PC-3 (cell line): ENCODE data around the gene UROD. TPM values are rescaled to one million over a fixed set of nuclear protein-coding genes. Genes with fewer than 3 reads are reported as not detected.

ENCODE experiments used
- ATAC-seq: fragments of 200-7000 bp; cut with Tn5 transposase; 2 replicates; pipeline ENCODE4 v1.9.1; 2020; ENCODE audit warnings: mild to moderate bottlenecking, moderate library complexity
- BruUV-seq: library from RNA; stranded (reverse); fragments of 400-500 nt; replicated peaks from 2 replicates; lab custom pipeline; 2021; lab: Mats Ljungman, UMichigan
- CTCF ChIA-PET: fragments of 300-600 bp; sonication (Branson Sonifier 250); formaldehyde crosslinking; loops from one replicate; lab custom pipeline; 2022; ENCODE audit warnings: antibody characterized with exemption; lab: Charles Lee
- POLR2A ChIA-PET: fragments of 300-600 bp; sonication (Branson Sonifier 250); formaldehyde crosslinking; loops from one replicate; lab custom pipeline; 2022; ENCODE audit warnings: antibody characterized with exemption; ENCODE audit not compliant: unreplicated experiment; lab: Charles Lee
- DNase-seq: peaks from one replicate; pipeline ENCODE4 v3.0.0-alpha.2; 2015
- H2AFZ ChIP-seq: fragments of 300-600 bp; sonication (generic); 2 replicates; pipeline ENCODE4 v1.6.0; 2016; ENCODE audit warnings: antibody characterized with exemption, low read length
- H3F3A ChIP-seq: fragments of 300-600 bp; sonication (generic); one replicate; pipeline ENCODE4 v1.6.0; 2017; ENCODE audit warnings: antibody characterized with exemption, low read length, control low read depth, mild to moderate bottlenecking; ENCODE audit not compliant: unreplicated experiment
- H3K27ac ChIP-seq: fragments of 300-600 bp; sonication (generic); 2 replicates; pipeline ENCODE4 v1.5.1; 2016; ENCODE audit warnings: mild to moderate bottlenecking, low read length
- H3K27me3 ChIP-seq: fragments of 300-600 bp; sonication (generic); 2 replicates; pipeline ENCODE4 v1.6.1; 2016; ENCODE audit warnings: low read length, mixed read lengths
- H3K36me3 ChIP-seq: fragments of 300-600 bp; sonication (generic); 2 replicates; pipeline ENCODE4 v1.6.1; 2016; ENCODE audit warnings: low read depth, mixed run types, low read length, mixed read lengths
- H3K4me1 ChIP-seq: fragments of 300-600 bp; sonication (generic); 2 replicates; pipeline ENCODE4 v1.5.1; 2016; ENCODE audit warnings: low read length; ENCODE audit not compliant: insufficient read depth
- H3K4me2 ChIP-seq: fragments of 300-600 bp; sonication (generic); 2 replicates; pipeline ENCODE4 v1.6.0; 2016; ENCODE audit warnings: low read length
- H3K4me3 ChIP-seq: fragments of 300-600 bp; sonication (generic); 2 replicates; pipeline ENCODE4 v1.5.1; 2016; ENCODE audit warnings: mild to moderate bottlenecking, low read length, mixed read lengths
- H3K79me2 ChIP-seq: fragments of 300-600 bp; sonication (generic); 2 replicates; pipeline ENCODE4 v1.6.1; 2017; ENCODE audit warnings: low read length, mixed read lengths
- H3K9ac ChIP-seq: fragments of 300-600 bp; sonication (generic); 2 replicates; pipeline ENCODE4 v1.6.0; 2016; ENCODE audit warnings: mild to moderate bottlenecking, low read length
- H3K9me2 ChIP-seq: fragments of 300-600 bp; sonication (generic); replicated peaks from 2 replicates; pipeline ENCODE4 v1.6.1; 2016; ENCODE audit warnings: mixed run types, low read length, mixed read lengths
- H3K9me3 ChIP-seq: fragments of 300-600 bp; sonication (generic); 2 replicates; pipeline ENCODE4 v1.6.1; 2016; ENCODE audit warnings: low read length, mixed read lengths
- H4K20me1 ChIP-seq: fragments of 300-600 bp; sonication (generic); 2 replicates; pipeline ENCODE4 v1.6.1; 2016; ENCODE audit warnings: low read length, mixed read lengths
- CTCF ChIP-seq: fragments of 300-600 bp; sonication (generic); conservative IDR thresholded peaks from 2 replicates; pipeline ENCODE4 v1.5.1; 2017; ENCODE audit warnings: antibody characterized with exemption, low read depth, mild to moderate bottlenecking, low read length
- EZH2 ChIP-seq: fragments of 300-600 bp; sonication (generic); IDR thresholded peaks from one replicate; pipeline ENCODE4 v1.6.1; 2017; ENCODE audit warnings: antibody characterized with exemption, mild to moderate bottlenecking, low read length; ENCODE audit not compliant: unreplicated experiment
- EZH2phosphoT487 ChIP-seq: fragments of 300-600 bp; sonication (generic); IDR thresholded peaks from 2 replicates; pipeline ENCODE4 v1.6.1; 2018; ENCODE audit warnings: mild to moderate bottlenecking, antibody characterized with exemption, low read length, borderline replicate concordance
- intact Hi-C: fragments of 100-400 bp; cut with micrococcal nuclease; formaldehyde crosslinking; loops from 2 replicates; pipeline ENCODE4 v1.9.0; 2023
- total RNA-seq: library from RNA; depleted of rRNA; stranded (reverse); fragments of >200 nt; gene quantifications from 2 replicates; pipeline ENCODE4 v1.2.3, GENCODE V29; 2014

The UROD gene
- total RNA-seq, 1 experiment from 2014 or later: 168 TPM

GRCh38 chr1:45014321-45015028, 2.4 kb downstream of the UROD start:
- Histone ChIP-seq H3K9ac (no peak overlapping the region), H3K9me3 (no peaks in the 10 kb centered on the region)
- 0 out of 2 replicates have a peak, but pooled peaks have one; percentile 10 for ATAC-seq

GRCh38 chr1:45015683-45016082, 3.6 kb downstream of the UROD start:
- no peaks in the 10 kb centered on the region for H3K36me3 ChIP-seq
- DNase-seq (no peak), ATAC-seq (no peak)
- POLR2A ChIA-PET: no interaction called here
- no peak overlapping the region for H3K9ac ChIP-seq
- TF ChIP-seq EZH2 (no peak), EZH2phosphoT487 (no peak), CTCF (no peak)
- no peak overlapping the region for H3K4me2 ChIP-seq
- H3K79me2 ChIP-seq: peaks cover 15% of the 10 kb centered on the region
- H4K20me1 ChIP-seq: no peaks in the 10 kb centered on the region
- BruUV-seq: no TSS peak
- H3F3A ChIP-seq: no peaks in the 10 kb centered on the region
- H3K27me3 ChIP-seq: no peaks in the 10 kb centered on the region
- peaks cover 18% of the 10 kb centered on the region for H3K4me1 ChIP-seq
- H3K4me3 ChIP-seq: no peak overlapping the region
- intact Hi-C loops: no loop called here
- no peaks in the 10 kb centered on the region for H3K9me3 ChIP-seq
- H2AFZ ChIP-seq: no peak overlapping the region
- CTCF ChIA-PET: no interaction called here
- no peaks in the 10 kb centered on the region for H3K9me2 ChIP-seq
- H3K27ac ChIP-seq: no peak overlapping the region

More at GRCh38 chr1:45014321-45015028, 2.4 kb downstream of the UROD start:
- CTCF ChIA-PET: interaction anchor here (0.5 to 1.8 kb wide), 10 partner anchors 35 to 477 kb away, joined by 3 to 26 read pairs (median 4); partner anchors contain the start of genes MUTYH, RNU5D-1 and TOE1
- peaks cover 25% of the 10 kb centered on the region for H3K4me1 ChIP-seq
- peaks cover 27% of the 10 kb centered on the region for H3K79me2 ChIP-seq
- intact Hi-C loops: loop anchor here (1.0 to 5.0 kb wide), 3 partner anchors 87 to 286 kb away; no protein-coding TSS in a partner anchor
- H3K4me3 ChIP-seq: no peak overlapping the region
- H2AFZ ChIP-seq: no peak overlapping the region
- no peaks in the 10 kb centered on the region for H3K9me2 ChIP-seq
- POLR2A ChIA-PET: interaction anchor here (0.5 to 0.6 kb wide), 2 partner anchors 284 to 477 kb away, joined by 3 read pairs; partner anchors contain the start of gene TESK2
- no peaks in the 10 kb centered on the region for H3K36me3 ChIP-seq
- H3F3A ChIP-seq: no peaks in the 10 kb centered on the region
- no TSS peak for BruUV-seq
- H3K4me2 ChIP-seq: peak overlapping the region; percentile 98; the same call in 1 of the 2 replicates
- no peaks in the 10 kb centered on the region for H3K27me3 ChIP-seq
- no peaks in the 10 kb centered on the region for H4K20me1 ChIP-seq
- peak; percentile 86 for DNase-seq
- H3K27ac ChIP-seq: no peak overlapping the region
- peak; percentile 96 for TF ChIP-seq CTCF
- no peak for TF ChIP-seq EZH2phosphoT487
